Measurements from ENCODE around the gene FAM184B. TPM values are rescaled to one million over a fixed set of nuclear protein-coding genes. Genes with fewer than 3 reads are reported as not detected.

The FAM184B gene
- total RNA-seq, 2 donors from 2014 or later, result 0.19 to 0.94 TPM

GRCh38 chr4:17616283-17616682 lies 165.1 kb downstream of the FAM184B start:
- DNase-seq, result no peak
- intact Hi-C loops (cut with DNase I), result loop anchor here (10.0 kb wide), 1 partner anchor 189 kb away; no protein-coding TSS in a partner anchor
- H3K27me3 ChIP-seq, result no peaks in the 10 kb centered on the region
- H3K9me3 ChIP-seq, result no peaks in the 10 kb centered on the region
- peaks cover 10% of the 10 kb centered on the region for H3K4me1 ChIP-seq
- H3K27ac ChIP-seq, result no peak overlapping the region
- H3K36me3 ChIP-seq, result peaks cover 5% of the 10 kb centered on the region
- H3K4me3 ChIP-seq, result no peak overlapping the region
- no peak for TF ChIP-seq CTCF (IDR thresholded peaks at IDR 0.05)
- H3K9ac ChIP-seq (ENCODE audit: low read depth in 2 of 2, low read length in 2 of 2), result no peak overlapping the region

- H3K27me3 ChIP-seq, result no peaks in the 10 kb centered on the region
- H3K27ac ChIP-seq, result peak within 1 kb of the TSS; percentile 46
- no peaks in the 10 kb centered on the region for H3K9me3 ChIP-seq
- intact Hi-C loops (cut with DNase I), result loop anchor here (10.0 kb wide), 1 partner anchor 190 kb away; no protein-coding TSS in a partner anchor
- peak; percentile 97 for DNase-seq
- peaks cover 10% of the 10 kb centered on the region for H3K4me1 ChIP-seq
- no peak for TF ChIP-seq CTCF (IDR thresholded peaks at IDR 0.05)
- peak within 1 kb of the TSS; percentile 82 for H3K4me3 ChIP-seq
- H3K36me3 ChIP-seq, result no peaks in the 10 kb centered on the region
- H3K9ac ChIP-seq (ENCODE audit: low read depth in 2 of 2, low read length in 2 of 2), result peak within 1 kb of the TSS; percentile 86 to 98
Observed at GRCh38 chr4:17614416-17615299, 166.8 kb downstream of the FAM184B start, which contains the start of gene MED28. MED28 (plus strand) TSS chr4:17614641; CDS start chr4:17614655, 14 bp downstream.

GRCh38 chr4:17613761-17614415 lies 167.5 kb downstream of the FAM184B start:
- Histone ChIP-seq H3K4me1 (peaks cover 10% of the 10 kb centered on the region), H3K36me3 (no peaks in the 10 kb centered on the region), H3K27me3 (no peaks in the 10 kb centered on the region), H3K9ac (ENCODE audit: low read depth in 2 of 2, low read length in 2 of 2) (peak overlapping the region; percentile 63 to 98), H3K9me3 (no peaks in the 10 kb centered on the region), H3K4me3 (peak overlapping the region; percentile 82), H3K27ac (peak overlapping the region; percentile 46)
- TF ChIP-seq CTCF (IDR thresholded peaks at IDR 0.05), result no peak
- intact Hi-C loops (cut with DNase I), result loop anchor here (10.0 kb wide), 1 partner anchor 191 kb away; no protein-coding TSS in a partner anchor
- DNase-seq, result no peak

GRCh38 chr4:17605236-17605635 lies 176.2 kb downstream of the FAM184B start:
- Histone ChIP-seq H3K27ac (no peak overlapping the region), H3K27me3 (no peaks in the 10 kb centered on the region), H3K9ac (ENCODE audit: low read depth in 2 of 2, low read length in 2 of 2) (no peak overlapping the region), H3K9me3 (no peaks in the 10 kb centered on the region), H3K36me3 (peaks cover 5% of the 10 kb centered on the region), H3K4me3 (no peak overlapping the region), H3K4me1 (no peaks in the 10 kb centered on the region)
- intact Hi-C loops (cut with DNase I), result no loop called here
- DNase-seq, result no peak
- no peak for TF ChIP-seq CTCF (IDR thresholded peaks at IDR 0.05)

DNA sequence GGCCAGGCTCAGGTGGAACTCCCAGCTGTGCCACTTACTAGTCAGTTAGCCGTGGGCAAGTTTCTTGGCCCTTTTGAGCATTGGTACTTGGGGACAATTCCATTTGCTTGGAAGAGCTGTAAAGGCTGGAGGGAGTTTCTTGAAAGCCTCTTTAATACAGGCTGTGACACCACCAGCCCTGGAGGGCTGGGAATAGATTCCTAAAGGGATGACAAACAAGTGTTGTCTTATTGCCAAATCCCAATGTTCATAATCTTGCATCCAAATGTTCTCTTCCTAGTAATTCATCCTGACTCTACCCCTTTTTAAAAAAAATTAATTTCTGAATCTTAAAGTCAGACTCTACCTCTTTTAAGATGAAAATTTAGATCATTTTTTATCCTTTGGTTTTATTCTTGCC lies 181.6 kb downstream of the FAM184B start:
- peaks cover 21% of the 10 kb centered on the region for H3K36me3 ChIP-seq
- no peak overlapping the region for H3K4me3 ChIP-seq
- TF ChIP-seq CTCF (IDR thresholded peaks at IDR 0.05), result no peak
- H3K4me1 ChIP-seq, result no peaks in the 10 kb centered on the region
- DNase-seq, result no peak
- H3K9me3 ChIP-seq, result no peaks in the 10 kb centered on the region
- no peak overlapping the region for H3K9ac ChIP-seq (ENCODE audit: low read depth in 2 of 2, low read length in 2 of 2)
- H3K27ac ChIP-seq, result no peak overlapping the region
- intact Hi-C loops (cut with DNase I), result no loop called here
- H3K27me3 ChIP-seq, result no peaks in the 10 kb centered on the region
